Natural killer cell (primary cell): ENCODE data around the gene GABBR2. TPM values are rescaled to one million over a fixed set of nuclear protein-coding genes. Genes with fewer than 3 reads are reported as not detected.

ENCODE experiments used
- ATAC-seq, 3 donors: fragments of 150-1000 bp in 2 of 3; fragments of 200-7000 bp in 1 of 3; cut with Tn5 transposase; 1 replicate in 1 of 3; 2 replicates in 2 of 3; pipeline ENCODE4 v1.10.0; 2021; ENCODE audit warnings: mild to moderate bottlenecking in 2 of 3, moderate library complexity in 2 of 3
- DNase-seq, 2 donors: peaks; one replicate each; pipeline versions ENCODE4 v3.0.0 to v3.0.0-alpha.2; 2013 to 2021; ENCODE audit warnings: mixed read lengths in 1 of 2
- H3K27ac ChIP-seq: one replicate; pipeline ENCODE4 v1.5.1; 2013; ENCODE audit warnings: mild to moderate bottlenecking, low read length
- H3K27me3 ChIP-seq: one replicate; pipeline ENCODE4 v1.6.1; 2013; ENCODE audit warnings: low read length; ENCODE audit not compliant: control insufficient read depth, insufficient read depth
- H3K36me3 ChIP-seq: one replicate; pipeline ENCODE4 v1.6.1; 2013; ENCODE audit warnings: low read length; ENCODE audit not compliant: control insufficient read depth, insufficient read depth
- H3K4me1 ChIP-seq: one replicate; pipeline ENCODE4 v1.6.1; 2013; ENCODE audit warnings: low read length; ENCODE audit not compliant: control insufficient read depth, insufficient read depth
- H3K4me3 ChIP-seq: one replicate; pipeline ENCODE4 v1.5.1; 2013; ENCODE audit warnings: low read length
- H3K9me3 ChIP-seq: one replicate; pipeline ENCODE4 v1.6.1; 2013; ENCODE audit warnings: low read length; ENCODE audit not compliant: control insufficient read depth, insufficient read depth
- H3K27ac Mint-ChIP-seq, 2 donors: one replicate each; pipeline ENCODE4 v1.8.0; 2022; ENCODE audit warnings: mild to moderate bottlenecking in 2 of 2, mixed read lengths in 2 of 2, moderate library complexity in 1 of 2
- H3K27me3 Mint-ChIP-seq, 2 donors: one replicate each; pipeline ENCODE4 v1.8.0; 2022; ENCODE audit warnings: low read depth in 2 of 2, mixed read lengths in 2 of 2
- H3K36me3 Mint-ChIP-seq: one replicate; pipeline ENCODE4 v1.8.0; 2022; ENCODE audit warnings: mixed read lengths
- H3K4me1 Mint-ChIP-seq, 2 donors: one replicate each; pipeline ENCODE4 v1.8.0; 2022; ENCODE audit warnings: mixed read lengths in 2 of 2
- H3K4me3 Mint-ChIP-seq: one replicate; pipeline ENCODE4 v1.8.0; 2022; ENCODE audit warnings: mild to moderate bottlenecking, moderate library complexity, mixed read lengths
- H3K9me3 Mint-ChIP-seq, 2 donors: one replicate each; pipeline ENCODE4 v1.8.0; 2022; ENCODE audit warnings: mixed read lengths in 2 of 2
- CTCF ChIP-seq: fragments of 200-600 bp; IDR thresholded peaks from one replicate; pipeline ENCODE4 v1.8.0; 2022; ENCODE audit warnings: antibody characterized with exemption
- WGBS: methylation state at CpG from one replicate; pipeline ENCODE4 v1.1.7; 2013; ENCODE audit warnings: missing lambda C conversion rate; ENCODE audit not compliant: insufficient coverage; 5-methylcytosine and 5-hydroxymethylcytosine counted together
- intact Hi-C: fragments of 100-400 bp; cut with micrococcal nuclease; formaldehyde crosslinking; loops from one replicate; pipeline ENCODE4 v1.14.2; 2022
- total RNA-seq, 4 donors: library from RNA; stranded (reverse); fragments of 120-200 nt in 1 of 4; gene quantifications; one replicate each; pipeline versions ENCODE4 v1.2.3 to v1.2.4, GENCODE V29; 2013 to 2022

Gene GABBR2
- total RNA-seq, 3 donors from 2014 or later (not counting 1 experiment from before 2014, with no cell fraction given), result not detected

- TF ChIP-seq CTCF, result no peak
- no peak overlapping the region for H3K27ac Mint-ChIP-seq
- DNase-seq, result no peak
- H3K4me1 Mint-ChIP-seq, result no peaks in the 10 kb centered on the region
- no peaks in the 10 kb centered on the region for H3K9me3 Mint-ChIP-seq
- Histone ChIP-seq H3K4me3 (no peak overlapping the region), H3K9me3 (no peaks in the 10 kb centered on the region), H3K36me3 (no peaks in the 10 kb centered on the region), H3K4me1 (no peaks in the 10 kb centered on the region), H3K27ac (no peak overlapping the region), H3K27me3 (peaks cover 2% of the 10 kb centered on the region)
- intact Hi-C loops, result no loop called here
- H3K27me3 Mint-ChIP-seq, result peaks cover 12 to 26% of the 10 kb centered on the region in 2 donors
- no peak overlapping the region for H3K4me3 Mint-ChIP-seq
- H3K36me3 Mint-ChIP-seq, result no peaks in the 10 kb centered on the region
- no peak for ATAC-seq
- WGBS, result 70% methylated on average over 1 of the region's 1 CpG
Observed at GRCh38 chr9:98639133-98639532, 69.6 kb downstream of the GABBR2 start.

- intact Hi-C loops, result no loop called here
- no peak for DNase-seq
- Histone ChIP-seq H3K9me3 (no peaks in the 10 kb centered on the region), H3K27me3 (no peaks in the 10 kb centered on the region), H3K4me3 (no peak overlapping the region), H3K36me3 (no peaks in the 10 kb centered on the region), H3K4me1 (no peaks in the 10 kb centered on the region), H3K27ac (no peak overlapping the region)
- H3K27ac Mint-ChIP-seq, result no peak overlapping the region
- peaks cover 12 to 21% of the 10 kb centered on the region in 2 donors for H3K27me3 Mint-ChIP-seq
- H3K4me1 Mint-ChIP-seq, result no peaks in the 10 kb centered on the region
- no peak for ATAC-seq
- H3K9me3 Mint-ChIP-seq, result no peaks in the 10 kb centered on the region
- no peak for TF ChIP-seq CTCF
- no peaks in the 10 kb centered on the region for H3K36me3 Mint-ChIP-seq
- H3K4me3 Mint-ChIP-seq, result no peak overlapping the region
- WGBS, result 40% methylated on average over 1 of the region's 1 CpG
Observed at GRCh38 chr9:98637381-98637780, 71.4 kb downstream of the GABBR2 start.

- Mint-ChIP-seq H3K27ac (no peak overlapping the region), H3K9me3 (no peaks in the 10 kb centered on the region), H3K4me3 (no peak overlapping the region), H3K4me1 (no peaks in the 10 kb centered on the region), H3K27me3 (peaks cover 6 to 31% of the 10 kb centered on the region in 2 donors), H3K36me3 (no peaks in the 10 kb centered on the region)
- Histone ChIP-seq H3K4me1 (no peaks in the 10 kb centered on the region), H3K9me3 (no peaks in the 10 kb centered on the region), H3K4me3 (no peak overlapping the region), H3K36me3 (no peaks in the 10 kb centered on the region), H3K27ac (no peak overlapping the region), H3K27me3 (no peaks in the 10 kb centered on the region)
- DNase-seq (no peak), ATAC-seq (no peak)
- 100% methylated on average over 1 of the region's 2 CpGs for WGBS
- intact Hi-C loops, result no loop called here
- TF ChIP-seq CTCF, result no peak
Observed at GRCh38 chr9:98635374-98635773, 73.4 kb downstream of the GABBR2 start.

GRCh38 chr9:98634685-98635336 lies 73.9 kb downstream of the GABBR2 start:
- WGBS, result 91% methylated on average over 7 of the region's 7 CpGs

More at GRCh38 chr9:98634685-98635336, 73.9 kb downstream of the GABBR2 start:
- Mint-ChIP-seq H3K4me1 (no peaks in the 10 kb centered on the region), H3K4me3 (no peak overlapping the region), H3K27me3 (peaks cover 6 to 31% of the 10 kb centered on the region in 2 donors), H3K36me3 (no peaks in the 10 kb centered on the region), H3K9me3 (no peaks in the 10 kb centered on the region), H3K27ac (no peak overlapping the region)
- Histone ChIP-seq H3K27ac (no peak overlapping the region), H3K9me3 (no peaks in the 10 kb centered on the region), H3K4me3 (no peak overlapping the region), H3K36me3 (no peaks in the 10 kb centered on the region), H3K4me1 (no peaks in the 10 kb centered on the region), H3K27me3 (no peaks in the 10 kb centered on the region)
- no peak for TF ChIP-seq CTCF
- ATAC-seq (no peak), DNase-seq (no peak)
- intact Hi-C loops, result no loop called here
